Measurements from ENCODE around the gene CSHL1.

The CSHL1 gene

GRCh38 chr17:63911041-63911635 lies at the start of gene CSHL1:
Gene CSHL1 (minus strand): TSS chr17:63911258. CDS start chr17:63911196, 62 bp downstream.
- Histone ChIP-seq H3K4me3 (ENCODE audit: low read length in 2 of 2) (no peak within 1 kb of the TSS), H3K27ac (ENCODE audit: low read depth in 2 of 2, low read length in 2 of 2) (no peak within 1 kb of the TSS), H3K9ac (ENCODE audit: low read depth in 1 of 2, low read length in 2 of 2) (no peak within 1 kb of the TSS), H3K36me3 (ENCODE audit: control insufficient read depth in 2 of 2, insufficient read depth in 2 of 2, low read length in 2 of 2) (no peaks in the 10 kb centered on the region), H3K27me3 (ENCODE audit: control insufficient read depth in 2 of 2, insufficient read depth in 2 of 2, low read length in 2 of 2) (no peaks in the 10 kb centered on the region), H3K9me3 (ENCODE audit: control insufficient read depth in 2 of 2, low read length in 2 of 2) (no peaks in the 10 kb centered on the region), H3K4me1 (ENCODE audit: control insufficient read depth in 2 of 2, insufficient read depth in 2 of 2, low read length in 2 of 2) (no peaks in the 10 kb centered on the region)

GRCh38 chr17:63960430-63960829 lies 49.4 kb upstream of the CSHL1 start:
- no peaks in the 10 kb centered on the region for H3K36me3 ChIP-seq (ENCODE audit: control insufficient read depth in 2 of 2, insufficient read depth in 2 of 2, low read length in 2 of 2)
- H3K27me3 ChIP-seq (ENCODE audit: control insufficient read depth in 2 of 2, insufficient read depth in 2 of 2, low read length in 2 of 2), result peaks cover 0 to 3% of the 10 kb centered on the region in 2 donors
- no peaks in the 10 kb centered on the region for H3K4me1 ChIP-seq (ENCODE audit: control insufficient read depth in 2 of 2, insufficient read depth in 2 of 2, low read length in 2 of 2)
- no peak overlapping the region for H3K27ac ChIP-seq (ENCODE audit: low read depth in 2 of 2, low read length in 2 of 2)
- no peak overlapping the region for H3K4me3 ChIP-seq (ENCODE audit: low read length in 2 of 2)
- no peak overlapping the region for H3K9ac ChIP-seq (ENCODE audit: low read depth in 1 of 2, low read length in 2 of 2)
- no peaks in the 10 kb centered on the region for H3K9me3 ChIP-seq (ENCODE audit: control insufficient read depth in 2 of 2, low read length in 2 of 2)

GRCh38 chr17:63960006-63960405 lies 48.9 kb upstream of the CSHL1 start:
- no peaks in the 10 kb centered on the region for H3K9me3 ChIP-seq (ENCODE audit: control insufficient read depth in 2 of 2, low read length in 2 of 2)
- H3K4me3 ChIP-seq (ENCODE audit: low read length in 2 of 2), result no peak overlapping the region
- peaks cover 0 to 3% of the 10 kb centered on the region in 2 donors for H3K27me3 ChIP-seq (ENCODE audit: control insufficient read depth in 2 of 2, insufficient read depth in 2 of 2, low read length in 2 of 2)
- H3K27ac ChIP-seq (ENCODE audit: low read depth in 2 of 2, low read length in 2 of 2), result no peak overlapping the region
- no peaks in the 10 kb centered on the region for H3K36me3 ChIP-seq (ENCODE audit: control insufficient read depth in 2 of 2, insufficient read depth in 2 of 2, low read length in 2 of 2)
- H3K9ac ChIP-seq (ENCODE audit: low read depth in 1 of 2, low read length in 2 of 2), result no peak overlapping the region
- H3K4me1 ChIP-seq (ENCODE audit: control insufficient read depth in 2 of 2, insufficient read depth in 2 of 2, low read length in 2 of 2), result no peaks in the 10 kb centered on the region

GRCh38 chr17:63956296-63956920 lies 45.4 kb upstream of the CSHL1 start:
- Histone ChIP-seq H3K9me3 (ENCODE audit: control insufficient read depth in 2 of 2, low read length in 2 of 2) (no peaks in the 10 kb centered on the region), H3K36me3 (ENCODE audit: control insufficient read depth in 2 of 2, insufficient read depth in 2 of 2, low read length in 2 of 2) (no peaks in the 10 kb centered on the region), H3K27me3 (ENCODE audit: control insufficient read depth in 2 of 2, insufficient read depth in 2 of 2, low read length in 2 of 2) (peaks cover 0 to 3% of the 10 kb centered on the region in 2 donors), H3K9ac (ENCODE audit: low read depth in 1 of 2, low read length in 2 of 2) (no peak overlapping the region), H3K4me1 (ENCODE audit: control insufficient read depth in 2 of 2, insufficient read depth in 2 of 2, low read length in 2 of 2) (no peaks in the 10 kb centered on the region), H3K27ac (ENCODE audit: low read depth in 2 of 2, low read length in 2 of 2) (no peak overlapping the region), H3K4me3 (ENCODE audit: low read length in 2 of 2) (no peak overlapping the region)

GRCh38 chr17:63955791-63956190 lies 44.7 kb upstream of the CSHL1 start:
- Histone ChIP-seq H3K4me1 (ENCODE audit: control insufficient read depth in 2 of 2, insufficient read depth in 2 of 2, low read length in 2 of 2) (no peaks in the 10 kb centered on the region), H3K36me3 (ENCODE audit: control insufficient read depth in 2 of 2, insufficient read depth in 2 of 2, low read length in 2 of 2) (no peaks in the 10 kb centered on the region), H3K27ac (ENCODE audit: low read depth in 2 of 2, low read length in 2 of 2) (no peak overlapping the region), H3K27me3 (ENCODE audit: control insufficient read depth in 2 of 2, insufficient read depth in 2 of 2, low read length in 2 of 2) (peaks cover 0 to 3% of the 10 kb centered on the region in 2 donors), H3K9me3 (ENCODE audit: control insufficient read depth in 2 of 2, low read length in 2 of 2) (no peaks in the 10 kb centered on the region), H3K4me3 (ENCODE audit: low read length in 2 of 2) (no peak overlapping the region), H3K9ac (ENCODE audit: low read depth in 1 of 2, low read length in 2 of 2) (no peak overlapping the region)

- peaks cover 0 to 3% of the 10 kb centered on the region in 2 donors for H3K27me3 ChIP-seq (ENCODE audit: control insufficient read depth in 2 of 2, insufficient read depth in 2 of 2, low read length in 2 of 2)
- H3K4me1 ChIP-seq (ENCODE audit: control insufficient read depth in 2 of 2, insufficient read depth in 2 of 2, low read length in 2 of 2), result no peaks in the 10 kb centered on the region
- no peak overlapping the region for H3K27ac ChIP-seq (ENCODE audit: low read depth in 2 of 2, low read length in 2 of 2)
Measured at GRCh38 chr17:63955232-63955631, 44.2 kb upstream of the CSHL1 start.

DNA sequence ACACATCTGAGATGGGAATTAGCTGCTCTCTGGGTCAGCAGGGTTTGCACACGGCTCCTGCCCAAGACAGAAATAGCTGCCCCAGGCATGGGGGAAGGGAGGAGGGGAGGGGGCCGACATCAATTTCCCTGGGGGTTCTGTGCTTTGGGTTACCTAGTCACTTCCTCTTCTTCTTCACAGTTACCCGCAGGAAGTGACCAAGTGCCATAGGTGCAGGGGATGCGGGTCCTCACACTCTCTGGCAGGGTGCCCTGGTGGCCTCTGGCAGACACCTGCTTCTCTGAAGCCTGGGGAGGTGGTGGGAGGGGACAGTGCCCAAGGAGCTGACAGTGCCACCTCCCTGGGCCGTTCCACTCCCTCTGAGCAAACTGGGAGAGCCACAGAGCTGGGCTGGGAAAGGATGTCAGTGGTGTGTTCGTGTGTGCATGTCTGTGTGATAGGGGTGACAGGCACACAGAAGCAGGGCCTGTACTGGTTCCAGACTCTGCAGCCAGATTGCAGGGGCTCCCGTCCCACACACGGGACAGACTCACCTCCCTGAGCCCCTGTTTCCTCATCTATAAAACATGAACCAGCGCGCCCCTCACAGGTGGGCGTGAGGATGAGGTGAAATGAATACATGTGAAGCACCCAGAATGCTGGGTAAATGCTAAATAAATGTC lies 43.5 kb upstream of the CSHL1 start:
- H3K4me3 ChIP-seq (ENCODE audit: low read length in 2 of 2), result no peak overlapping the region
- H3K4me1 ChIP-seq (ENCODE audit: control insufficient read depth in 2 of 2, insufficient read depth in 2 of 2, low read length in 2 of 2), result no peaks in the 10 kb centered on the region
- no peak overlapping the region for H3K27ac ChIP-seq (ENCODE audit: low read depth in 2 of 2, low read length in 2 of 2)
- no peaks in the 10 kb centered on the region for H3K9me3 ChIP-seq (ENCODE audit: control insufficient read depth in 2 of 2, low read length in 2 of 2)
- no peak overlapping the region for H3K9ac ChIP-seq (ENCODE audit: low read depth in 1 of 2, low read length in 2 of 2)
- no peaks in the 10 kb centered on the region for H3K27me3 ChIP-seq (ENCODE audit: control insufficient read depth in 2 of 2, insufficient read depth in 2 of 2, low read length in 2 of 2)
- no peaks in the 10 kb centered on the region for H3K36me3 ChIP-seq (ENCODE audit: control insufficient read depth in 2 of 2, insufficient read depth in 2 of 2, low read length in 2 of 2)

More at GRCh38 chr17:63955232-63955631, 44.2 kb upstream of the CSHL1 start:
- H3K4me3 ChIP-seq (ENCODE audit: low read length in 2 of 2), result no peak overlapping the region
- no peaks in the 10 kb centered on the region for H3K9me3 ChIP-seq (ENCODE audit: control insufficient read depth in 2 of 2, low read length in 2 of 2)
- no peak overlapping the region for H3K9ac ChIP-seq (ENCODE audit: low read depth in 1 of 2, low read length in 2 of 2)
- no peaks in the 10 kb centered on the region for H3K36me3 ChIP-seq (ENCODE audit: control insufficient read depth in 2 of 2, insufficient read depth in 2 of 2, low read length in 2 of 2)

DNA sequence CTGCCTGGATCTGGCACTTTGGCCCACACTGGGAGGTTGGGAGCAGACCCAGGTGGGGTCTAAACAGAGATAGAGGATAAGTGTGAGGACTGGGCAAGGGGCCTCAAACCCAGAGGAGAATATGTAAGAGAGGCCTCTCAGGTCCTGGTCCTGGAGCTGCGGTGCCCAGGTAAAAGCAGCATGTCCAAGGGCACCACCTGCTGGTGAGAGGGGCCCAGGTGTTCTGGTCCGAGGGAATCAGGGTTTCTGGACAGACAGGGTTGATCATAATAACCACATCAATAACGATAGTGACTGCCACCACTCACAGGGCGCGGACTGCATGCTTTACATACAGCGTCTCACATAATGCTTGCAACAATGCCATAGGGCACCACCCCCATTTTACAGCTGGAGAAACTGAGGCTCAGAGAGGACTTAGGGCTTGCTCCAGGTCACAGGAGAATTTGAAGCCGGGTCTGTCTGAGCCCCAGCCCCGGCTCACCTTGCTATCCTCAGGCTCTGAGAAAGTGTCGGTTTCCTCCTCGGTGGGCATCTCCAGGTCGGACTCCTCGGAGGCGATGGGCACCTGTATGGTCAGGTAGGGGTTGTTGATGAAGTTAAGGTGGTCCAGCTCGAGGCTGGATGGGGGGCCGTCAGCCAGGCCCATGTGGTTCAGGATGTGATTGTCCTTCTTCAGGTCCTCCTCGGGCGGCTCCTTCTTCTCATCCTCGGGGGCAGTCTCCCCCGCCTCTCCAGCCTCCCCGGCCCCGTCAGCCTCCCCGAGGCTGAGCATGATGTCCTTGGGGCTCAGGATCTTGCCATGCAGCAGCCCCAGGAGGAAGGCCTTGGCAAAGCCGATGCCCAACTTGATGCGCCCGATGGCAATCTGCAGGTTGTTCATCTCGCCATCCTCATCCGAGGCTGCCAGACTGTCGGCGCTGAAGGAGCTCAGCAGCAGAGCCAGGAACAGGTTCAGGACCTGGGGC lies 40.2 kb upstream of the CSHL1 start:
- Histone ChIP-seq H3K9ac (ENCODE audit: low read depth in 1 of 2, low read length in 2 of 2) (no peak overlapping the region), H3K27ac (ENCODE audit: low read depth in 2 of 2, low read length in 2 of 2) (no peak overlapping the region), H3K4me3 (ENCODE audit: low read length in 2 of 2) (no peak overlapping the region), H3K36me3 (ENCODE audit: control insufficient read depth in 2 of 2, insufficient read depth in 2 of 2, low read length in 2 of 2) (no peaks in the 10 kb centered on the region), H3K4me1 (ENCODE audit: control insufficient read depth in 2 of 2, insufficient read depth in 2 of 2, low read length in 2 of 2) (peaks cover 3 to 4% of the 10 kb centered on the region in 2 donors), H3K27me3 (ENCODE audit: control insufficient read depth in 2 of 2, insufficient read depth in 2 of 2, low read length in 2 of 2) (no peaks in the 10 kb centered on the region), H3K9me3 (ENCODE audit: control insufficient read depth in 2 of 2, low read length in 2 of 2) (no peaks in the 10 kb centered on the region)

- Histone ChIP-seq H3K9me3 (ENCODE audit: control insufficient read depth in 2 of 2, low read length in 2 of 2) (no peaks in the 10 kb centered on the region), H3K36me3 (ENCODE audit: control insufficient read depth in 2 of 2, insufficient read depth in 2 of 2, low read length in 2 of 2) (no peaks in the 10 kb centered on the region), H3K9ac (ENCODE audit: low read depth in 1 of 2, low read length in 2 of 2) (no peak overlapping the region), H3K4me1 (ENCODE audit: control insufficient read depth in 2 of 2, insufficient read depth in 2 of 2, low read length in 2 of 2) (peaks cover 8% of the 10 kb centered on the region in 2 donors), H3K4me3 (ENCODE audit: low read length in 2 of 2) (no peak overlapping the region), H3K27me3 (ENCODE audit: control insufficient read depth in 2 of 2, insufficient read depth in 2 of 2, low read length in 2 of 2) (no peaks in the 10 kb centered on the region), H3K27ac (ENCODE audit: low read depth in 2 of 2, low read length in 2 of 2) (no peak overlapping the region)
Measured at GRCh38 chr17:63949576-63950250, 38.7 kb upstream of the CSHL1 start.
